GM12878 (cell line): Measurements from ENCODE around the gene ZC3H7B. TPM values are rescaled to one million over a fixed set of nuclear protein-coding genes. Genes with fewer than 3 reads are reported as not detected.

Experiments
- ATAC-seq: fragments of 200-7000 bp; cut with Tn5 transposase; 3 replicates; pipeline ENCODE4 v1.9.1; 2020; ENCODE audit warnings: mild to moderate bottlenecking, moderate library complexity
- BruUV-seq: library from RNA; stranded (reverse); fragments of 400-500 nt; replicated peaks from 2 replicates; lab custom pipeline; 2021; lab: Mats Ljungman, UMichigan
- CTCF ChIA-PET: fragments of 300-600 bp; sonication (Branson Sonifier 250); formaldehyde crosslinking; extraction: SDS; loops from one replicate; lab custom pipeline; 2021; ENCODE audit warnings: inconsistent platforms; lab: Yijun Ruan, JAX
- POLR2A ChIA-PET: fragments of 350-600 bp; formaldehyde crosslinking; extraction: SDS; loops from one replicate; lab custom pipeline; 2021; ENCODE audit warnings: inconsistent platforms; lab: Charles Lee
- RAD21 ChIA-PET: fragments of 300-600 bp; sonication (Branson Sonifier 250); formaldehyde crosslinking; loops from one replicate; lab custom pipeline; 2023; ENCODE audit warnings: antibody characterized with exemption; ENCODE audit not compliant: unreplicated experiment; lab: Charles Lee
- SMC1A ChIA-PET: fragments of 300-600 bp; sonication (Branson Sonifier 250); formaldehyde crosslinking; loops from one replicate; lab custom pipeline; 2023; ENCODE audit not compliant: unreplicated experiment, uncharacterized antibody; lab: Charles Lee
- DNase-seq: peaks from one replicate; pipeline ENCODE4 v3.0.0-alpha.2; 2011; ENCODE audit warnings: low read depth, low spot score
- FAIRE-seq: peaks from 3 replicates; lab custom pipeline; 2011; peaks lifted over from hg19 to GRCh38; lab: Jason Lieb, UNC
- H2AFZ ChIP-seq: 2 replicates; pipeline ENCODE4 v1.6.0; 2011; ENCODE audit warnings: low read depth, low read length, control low read depth; ENCODE audit not compliant: control insufficient read depth
- H3K27ac ChIP-seq: 2 replicates; pipeline ENCODE4 v1.5.1; 2011; ENCODE audit warnings: control low read depth; ENCODE audit not compliant: control insufficient read depth, insufficient read depth
- H3K27me3 ChIP-seq, 2 experiments: replicated peaks in 1 of 2; 2 replicates each; pipeline versions ENCODE4 v1.6.0 to v1.6.1; 2011; ENCODE audit warnings: low read length in 1 of 2; ENCODE audit not compliant: control insufficient read depth in 2 of 2, insufficient read depth in 2 of 2
- H3K36me3 ChIP-seq, 2 experiments: 2 replicates each; pipeline ENCODE4 v1.5.1; 2011; ENCODE audit warnings: low read length in 1 of 2; ENCODE audit not compliant: control insufficient read depth in 2 of 2, insufficient read depth in 2 of 2
- H3K4me1 ChIP-seq: 2 replicates; pipeline ENCODE4 v1.6.1; 2011; ENCODE audit warnings: mild to moderate bottlenecking, low read length, moderate library complexity, mixed read lengths; ENCODE audit not compliant: control insufficient read depth, insufficient read depth
- H3K4me2 ChIP-seq: 2 replicates; pipeline ENCODE4 v1.6.0; 2011; ENCODE audit warnings: control low read depth; ENCODE audit not compliant: control insufficient read depth, insufficient read depth
- H3K4me3 ChIP-seq: fragments of 200-600 bp; sonication (generic); 2 replicates; pipeline ENCODE4 v1.5.1; 2016
- H3K79me2 ChIP-seq: 2 replicates; pipeline ENCODE4 v1.6.0; 2011; ENCODE audit warnings: low read length; ENCODE audit not compliant: control insufficient read depth, insufficient read depth
- H3K9ac ChIP-seq: 2 replicates; pipeline ENCODE4 v1.8.0; 2011; ENCODE audit warnings: low read length, control low read depth, mixed read lengths; ENCODE audit not compliant: control insufficient read depth, insufficient read depth
- H3K9me3 ChIP-seq: replicated peaks from 3 replicates; pipeline ENCODE4 v1.5.1; 2011; ENCODE audit warnings: mild to moderate bottlenecking, low read length; ENCODE audit not compliant: control insufficient read depth, insufficient read depth
- H4K20me1 ChIP-seq: 2 replicates; pipeline ENCODE4 v1.6.0; 2011; ENCODE audit not compliant: control insufficient read depth, insufficient read depth
- BHLHE40 ChIP-seq, 2 experiments: fragments of 450-650 bp in 1 of 2; IDR thresholded peaks; 2 replicates each; pipeline ENCODE4 v1.6.1; 2011 to 2017; ENCODE audit warnings: low read depth in 2 of 2, borderline replicate concordance in 1 of 2, improper control_type of control experiment in 1 of 2, low read length in 1 of 2, mild to moderate bottlenecking in 1 of 2
- CEBPB ChIP-seq, 2 experiments: fragments of 150-350 bp in 1 of 2; IDR thresholded peaks; 2 replicates each; pipeline ENCODE4 v1.6.1; 2012 to 2014; ENCODE audit warnings: low read depth in 2 of 2, low read length in 2 of 2, borderline replicate concordance in 1 of 2, inconsistent platforms in 1 of 2
- GABPA ChIP-seq: IDR thresholded peaks from 2 replicates; pipeline ENCODE4 v1.6.1; 2014; ENCODE audit warnings: antibody characterized with exemption, low read depth, mild to moderate bottlenecking, inconsistent platforms
- GATAD2B ChIP-seq: fragments of 450-650 bp; conservative IDR thresholded peaks from 2 replicates; pipeline ENCODE4 v1.6.1; 2017; ENCODE audit warnings: low read depth, mild to moderate bottlenecking, moderate library complexity
- IRF5 ChIP-seq: fragments of 450-650 bp; IDR thresholded peaks from 2 replicates; pipeline ENCODE4 v1.6.1; 2017; ENCODE audit warnings: borderline replicate concordance
- MTA3 ChIP-seq: IDR thresholded peaks from 2 replicates; pipeline ENCODE4 v1.6.1; 2012; ENCODE audit warnings: low read length, inconsistent platforms, borderline replicate concordance
- NFIC ChIP-seq: IDR thresholded peaks from 2 replicates; pipeline ENCODE4 v1.6.1; 2012; ENCODE audit warnings: low read depth, mild to moderate bottlenecking, inconsistent platforms, low read length, moderate library complexity
- NFYB ChIP-seq: IDR thresholded peaks from 2 replicates; pipeline ENCODE4 v1.6.1; 2011; ENCODE audit warnings: low read depth, mild to moderate bottlenecking, low read length, improper control_type of control experiment, moderate library complexity; ENCODE audit not compliant: insufficient read depth
- TCF3 ChIP-seq: IDR thresholded peaks from 2 replicates; pipeline ENCODE4 v1.6.1; 2012; ENCODE audit warnings: low read depth, mild to moderate bottlenecking, low read length, borderline replicate concordance; ENCODE audit not compliant: insufficient read depth
- WGBS: methylation state at CpG from one replicate; pipeline ENCODE4 v1.1.6; 2016; ENCODE audit warnings: low lambda C conversion rate; ENCODE audit not compliant: insufficient replicate concordance, insufficient coverage; ENCODE audit errors: missing lambda C conversion rate; 5-methylcytosine and 5-hydroxymethylcytosine counted together
- in situ Hi-C: fragments of 300-500 bp; cut with MboI; formaldehyde crosslinking; loops from 9 replicates; pipeline ENCODE4 v1.14.3; 2018; ENCODE audit warnings: mixed read lengths
- intact Hi-C: fragments of 100-400 bp; cut with micrococcal nuclease; formaldehyde crosslinking; loops from one replicate; pipeline ENCODE4 v1.14.2; 2022; ENCODE audit not compliant: unreplicated experiment
- polyA plus RNA-seq, 11 experiments: library from polyadenylated mRNA; depleted of rRNA in 4 of 11; unstranded in 6 of 11; stranded (reverse) in 5 of 11; fragments of >200 nt; fragmentation: Nextera tagmentation in 4 of 11; fragmentation: Illumina TruSeq in 1 of 11; extraction: Ambion mirVana in 4 of 11; extraction: Trizol in 1 of 11; gene quantifications; 1 replicate in 1 of 11; 2 replicates in 10 of 11; pipeline versions ENCODE4 v1.2.1 to v1.2.3, GENCODE V29; 2011 to 2016; ENCODE audit warnings: inconsistent platforms in 2 of 11, missing spikeins in 2 of 11, low read depth in 1 of 11
- total RNA-seq, 4 experiments: library from RNA; depleted of rRNA in 3 of 4; stranded (reverse); fragments of >200 nt in 3 of 4; fragmentation: Illumina TruSeq in 1 of 4; extraction: Trizol in 1 of 4; gene quantifications; 2 replicates each; pipeline versions ENCODE4 v1.2.1 to v1.2.3, GENCODE V29; 2013 to 2021

The ZC3H7B gene
- total and polyA plus RNA-seq, 10 of the 15 experiments (the other 5 are each of a cell fraction or from before 2014, with no cell fraction given): 0.26 to 52.3 (median 22.4) TPM

- SMC1A ChIA-PET: interaction anchor here (0.7 kb wide), 1 partner anchor 28 kb away, joined by 3 read pairs; no protein-coding TSS in a partner anchor
- CTCF ChIA-PET: no interaction called here
- H3K27me3 ChIP-seq: no peaks in the 10 kb centered on the region
- in situ Hi-C loops (no loop called here), intact Hi-C loops (no loop called here)
- ATAC-seq (no peak), FAIRE-seq (no peak), DNase-seq (no peak)
- no peaks in the 10 kb centered on the region for H3K4me1 ChIP-seq
- no peak for TF ChIP-seq CEBPB (IDR thresholded peaks at IDR 0.05; ENCODE audit: borderline replicate concordance in 1 of 2, low read depth in 2 of 2, low read length in 2 of 2)
- TF ChIP-seq TCF3: no peak
- no peak for TF ChIP-seq NFYB
- no peak for TF ChIP-seq GATAD2B
- TF ChIP-seq GABPA: no peak
- TF ChIP-seq NFIC: no peak
- no peak for TF ChIP-seq MTA3
- TF ChIP-seq BHLHE40 (IDR thresholded peaks at IDR 0.05; ENCODE audit: borderline replicate concordance in 1 of 2, low read depth in 2 of 2, low read length in 1 of 2): no peak
- TF ChIP-seq IRF5: no peak
- 95% methylated on average over 13 of the region's 13 CpGs for WGBS
- no peak overlapping the region for H3K4me3 ChIP-seq
- H3K9me3 ChIP-seq: no peaks in the 10 kb centered on the region
- no peaks in the 10 kb centered on the region for H3K79me2 ChIP-seq
- H3K9ac ChIP-seq: no peak overlapping the region
- H3K36me3 ChIP-seq: peaks cover 0 to 4% of the 10 kb centered on the region in 2 experiments; a peak in 2 of 4 replicates
- POLR2A ChIA-PET: interaction anchor here (0.6 kb wide), 1 partner anchor 373 kb away, joined by 4 read pairs; no protein-coding TSS in a partner anchor
- RAD21 ChIA-PET: no interaction called here
- no peak overlapping the region for H3K27ac ChIP-seq
- H2AFZ ChIP-seq: no peak overlapping the region
- no peaks in the 10 kb centered on the region for H4K20me1 ChIP-seq
- no peak overlapping the region for H3K4me2 ChIP-seq
- no TSS peak for BruUV-seq
Measured at GRCh38 chr22:41361716-41362310, 60.5 kb downstream of the ZC3H7B start.
